Tibial artery (tissue), 4 donors: ENCODE data around the gene AQP4.

Experiments
- DNase-seq, 2 donors: peaks; one replicate each; pipeline ENCODE4 v3.0.0-alpha.2; 2019
- H3K27ac ChIP-seq, 2 donors: fragments of 200-600 bp; sonication (generic) in 1 of 2; 1 replicate in 1 of 2; 2 replicates in 1 of 2; pipeline ENCODE4 v1.5.1; 2018 to 2019; ENCODE audit warnings: mild to moderate bottlenecking in 1 of 2
- H3K27me3 ChIP-seq, 2 donors: fragments of 200-600 bp; sonication (generic) in 1 of 2; one replicate each; pipeline versions ENCODE4 v1.5.1 to v1.6.0; 2016 to 2019
- H3K36me3 ChIP-seq, 3 donors: fragments of 200-600 bp; sonication (generic) in 2 of 3; one replicate each; pipeline ENCODE4 v1.5.1; 2016 to 2019; ENCODE audit warnings: mild to moderate bottlenecking in 2 of 3
- H3K4me1 ChIP-seq, 4 donors: fragments of 200-600 bp; sonication (generic) in 2 of 4; 1 replicate in 3 of 4; 2 replicates in 1 of 4; pipeline ENCODE4 v1.5.1; 2016 to 2019
- H3K4me3 ChIP-seq, 2 donors: fragments of 200-600 bp; sonication (generic) in 1 of 2; 1 replicate in 1 of 2; 2 replicates in 1 of 2; pipeline ENCODE4 v1.5.1; 2018 to 2019; ENCODE audit warnings: mild to moderate bottlenecking in 2 of 2
- H3K9me3 ChIP-seq, 3 donors: fragments of 200-600 bp; sonication (generic) in 1 of 3; one replicate each; pipeline ENCODE4 v1.5.1; 2016 to 2019
- CTCF ChIP-seq, 2 experiments: fragments of 200-600 bp in 1 of 2; fragments of 450-650 bp in 1 of 2; IDR thresholded peaks; one replicate each; pipeline ENCODE4 v1.5.1; 2017 to 2019; ENCODE audit warnings: antibody characterized with exemption in 2 of 2, mild to moderate bottlenecking in 1 of 2, moderate library complexity in 1 of 2
- intact Hi-C: fragments of 100-400 bp; cut with DNase I; formaldehyde crosslinking; loops from one replicate; pipeline ENCODE4 v1.15.0; 2023; ENCODE audit warnings: low total_unique reads

The AQP4 gene

DNA sequence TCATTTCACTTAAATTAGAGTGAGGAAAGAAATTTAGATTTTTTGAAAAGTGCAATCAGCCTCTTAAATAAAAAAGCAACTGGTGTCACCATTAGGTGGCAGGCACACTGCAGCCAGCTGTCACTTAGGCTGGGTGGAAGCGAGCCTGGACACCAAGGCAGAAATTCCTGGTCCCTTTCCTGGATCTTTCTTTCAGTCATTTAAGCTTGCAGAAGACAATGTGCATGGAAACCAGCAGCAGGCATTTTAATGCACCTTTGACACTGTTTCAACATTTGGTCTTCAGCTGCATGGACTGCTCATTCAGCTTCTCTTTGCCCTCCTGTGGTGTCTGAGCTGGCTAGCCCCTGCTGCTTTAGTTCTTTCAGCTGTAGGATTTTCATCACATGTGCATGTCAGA, 61.0 kb downstream of the AQP4 start:
- no peak for TF ChIP-seq CTCF (IDR thresholded peaks at IDR 0.05)
- Histone ChIP-seq H3K27me3 (no peaks in the 10 kb centered on the region), H3K36me3 (no peaks in the 10 kb centered on the region), H3K4me1 (no peaks in the 10 kb centered on the region), H3K27ac (no peak overlapping the region), H3K4me3 (no peak overlapping the region), H3K9me3 (no peaks in the 10 kb centered on the region)
- DNase-seq = no peak
- intact Hi-C loops = no loop called here

DNA sequence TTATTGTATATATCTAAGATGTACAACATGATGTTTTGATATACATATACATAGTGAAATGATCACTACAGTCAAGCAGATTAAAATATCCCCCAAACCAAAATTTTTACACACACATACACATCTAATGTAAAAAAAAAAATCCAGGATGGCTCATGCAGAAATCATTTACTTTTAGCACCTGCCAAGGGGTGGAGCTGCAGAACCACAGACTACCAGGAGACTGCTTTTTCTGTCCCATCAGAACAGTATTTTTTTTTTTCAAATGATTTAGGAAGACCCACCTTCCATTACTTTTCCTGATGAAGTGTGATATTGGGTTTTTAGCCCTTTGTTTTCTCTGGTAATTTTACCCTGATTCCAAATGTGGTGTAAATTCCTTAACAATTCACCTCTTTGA, 61.9 kb downstream of the AQP4 start:
- Histone ChIP-seq H3K9me3 (no peaks in the 10 kb centered on the region), H3K4me1 (no peaks in the 10 kb centered on the region), H3K27ac (no peak overlapping the region), H3K4me3 (no peak overlapping the region), H3K27me3 (no peaks in the 10 kb centered on the region), H3K36me3 (no peaks in the 10 kb centered on the region)
- no peak for TF ChIP-seq CTCF (IDR thresholded peaks at IDR 0.05)
- DNase-seq = no peak
- intact Hi-C loops = no loop called here

GRCh38 chr18:26802330-26803200, 62.9 kb downstream of the AQP4 start:
- intact Hi-C loops = no loop called here
- Histone ChIP-seq H3K27me3 (no peaks in the 10 kb centered on the region), H3K4me1 (no peaks in the 10 kb centered on the region), H3K4me3 (no peak overlapping the region), H3K9me3 (no peaks in the 10 kb centered on the region), H3K36me3 (no peaks in the 10 kb centered on the region), H3K27ac (no peak overlapping the region)
- no peak for DNase-seq
- no peak for TF ChIP-seq CTCF (IDR thresholded peaks at IDR 0.05)
